Measurements from ENCODE around the gene MRPL37.

DNA sequence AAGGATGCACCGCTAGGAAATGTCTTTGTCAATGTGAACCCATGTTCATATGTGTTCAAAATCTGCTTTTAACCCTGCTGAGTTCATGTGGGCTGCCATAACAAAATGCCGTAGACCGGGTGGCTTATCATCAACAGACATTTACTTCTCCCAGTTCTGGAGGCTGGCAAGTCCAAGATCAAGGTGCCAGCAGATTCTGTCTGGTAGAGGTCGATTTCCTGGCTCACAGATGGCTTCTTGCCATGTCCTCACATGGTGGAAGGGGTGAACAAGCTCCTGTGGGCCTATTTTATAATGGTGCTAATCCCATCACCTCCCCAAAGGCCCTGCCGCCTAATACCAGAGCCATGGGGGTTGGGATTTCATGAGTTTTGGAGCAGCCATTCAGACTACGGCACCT lies 42.6 kb upstream of the MRPL37 start:
- TF ChIP-seq, protein P1, sequence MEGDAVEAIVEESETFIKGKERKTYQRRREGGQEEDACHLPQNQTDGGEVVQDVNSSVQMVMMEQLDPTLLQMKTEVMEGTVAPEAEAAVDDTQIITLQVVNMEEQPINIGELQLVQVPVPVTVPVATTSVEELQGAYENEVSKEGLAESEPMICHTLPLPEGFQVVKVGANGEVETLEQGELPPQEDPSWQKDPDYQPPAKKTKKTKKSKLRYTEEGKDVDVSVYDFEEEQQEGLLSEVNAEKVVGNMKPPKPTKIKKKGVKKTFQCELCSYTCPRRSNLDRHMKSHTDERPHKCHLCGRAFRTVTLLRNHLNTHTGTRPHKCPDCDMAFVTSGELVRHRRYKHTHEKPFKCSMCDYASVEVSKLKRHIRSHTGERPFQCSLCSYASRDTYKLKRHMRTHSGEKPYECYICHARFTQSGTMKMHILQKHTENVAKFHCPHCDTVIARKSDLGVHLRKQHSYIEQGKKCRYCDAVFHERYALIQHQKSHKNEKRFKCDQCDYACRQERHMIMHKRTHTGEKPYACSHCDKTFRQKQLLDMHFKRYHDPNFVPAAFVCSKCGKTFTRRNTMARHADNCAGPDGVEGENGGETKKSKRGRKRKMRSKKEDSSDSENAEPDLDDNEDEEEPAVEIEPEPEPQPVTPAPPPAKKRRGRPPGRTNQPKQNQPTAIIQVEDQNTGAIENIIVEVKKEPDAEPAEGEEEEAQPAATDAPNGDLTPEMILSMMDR (IDR thresholded peaks at IDR 0.05): no peak
- no peak for TF ChIP-seq POLR2A (IDR thresholded peaks at IDR 0.05)
